H1 (cell line): Measurements from ENCODE around the gene GGT7. TPM values are rescaled to one million over a fixed set of nuclear protein-coding genes. Genes with fewer than 3 reads are reported as not detected.

Experiments
- CTCF ChIA-PET: fragments of 300-600 bp; sonication (Branson Sonifier 250); formaldehyde crosslinking; loops from one replicate; lab custom pipeline; 2021; ENCODE audit not compliant: partially characterized antibody; lab: Charles Lee
- POLR2A ChIA-PET: fragments of 300-600 bp; sonication (Branson Sonifier 250); formaldehyde crosslinking; loops from one replicate; lab custom pipeline; 2021; ENCODE audit warnings: inconsistent platforms; ENCODE audit not compliant: partially characterized antibody; lab: Charles Lee
- DNase-seq, 2 experiments: peaks; one replicate each; pipeline versions ENCODE4 v3.0.0 to v3.0.0-alpha.2; 2010 to 2022; ENCODE audit warnings: low spot score in 2 of 2, low read depth in 1 of 2, mixed read lengths in 1 of 2
- FAIRE-seq: peaks from 2 replicates; lab custom pipeline; 2011; peaks lifted over from hg19 to GRCh38; lab: Jason Lieb, UNC
- H2AFZ ChIP-seq: 2 replicates; pipeline ENCODE4 v1.8.1; 2012; ENCODE audit warnings: low read length, inconsistent platforms
- H2AK5ac ChIP-seq: 2 replicates; pipeline ENCODE4 v1.6.1; 2013; ENCODE audit warnings: low read depth, low read length
- H2BK120ac ChIP-seq: replicated peaks from 2 replicates; pipeline ENCODE3; 2013; ENCODE audit warnings: low read depth, low read length, inconsistent platforms
- H2BK12ac ChIP-seq: 2 replicates; pipeline ENCODE4 v1.6.1; 2013; ENCODE audit warnings: low read depth, low read length
- H2BK15ac ChIP-seq: 2 replicates; pipeline ENCODE4 v1.6.1; 2013; ENCODE audit warnings: low read length
- H2BK20ac ChIP-seq: 2 replicates; pipeline ENCODE4 v1.6.1; 2013; ENCODE audit warnings: low read length
- H2BK5ac ChIP-seq: 2 replicates; pipeline ENCODE4 v1.6.1; 2013; ENCODE audit warnings: low read depth, low read length
- H3K14ac ChIP-seq: 2 replicates; pipeline ENCODE4 v1.6.1; 2013; ENCODE audit warnings: inconsistent platforms; ENCODE audit not compliant: insufficient read length
- H3K18ac ChIP-seq: 2 replicates; pipeline ENCODE4 v1.6.1; 2013; ENCODE audit warnings: low read length; ENCODE audit errors: extremely low read depth
- H3K23ac ChIP-seq: 2 replicates; pipeline ENCODE4 v1.6.1; 2013; ENCODE audit warnings: inconsistent platforms; ENCODE audit not compliant: insufficient read length
- H3K23me2 ChIP-seq: 2 replicates; pipeline ENCODE4 v1.6.1; 2013; ENCODE audit warnings: low read depth, low read length
- H3K27ac ChIP-seq: 2 replicates; pipeline ENCODE4 v1.6.1; 2011; ENCODE audit warnings: low read depth, low read length, inconsistent platforms
- H3K27me3 ChIP-seq, 4 experiments: replicated peaks in 1 of 4; 1 replicate in 1 of 4; 2 replicates in 3 of 4; pipeline versions ENCODE4 v1.6.1 to v1.8.1; 2011 to 2013; ENCODE audit warnings: low read length in 3 of 4, mild to moderate bottlenecking in 3 of 4, inconsistent platforms in 2 of 4, mixed read lengths in 2 of 4, moderate library complexity in 1 of 4; ENCODE audit not compliant: control insufficient read depth in 3 of 4, insufficient read depth in 3 of 4; ENCODE audit errors: extremely low read depth in 1 of 4
- H3K36me3 ChIP-seq, 4 experiments: 2 replicates each; pipeline versions ENCODE4 v1.6.1 to v1.8.1; 2011 to 2013; ENCODE audit warnings: mild to moderate bottlenecking in 4 of 4, low read length in 3 of 4, moderate library complexity in 2 of 4, control low read depth in 1 of 4, inconsistent platforms in 1 of 4; ENCODE audit not compliant: insufficient read depth in 4 of 4, control insufficient read depth in 2 of 4
- H3K4ac ChIP-seq: replicated peaks from 2 replicates; pipeline ENCODE3; 2013; ENCODE audit warnings: low read length, low read depth, mixed read lengths, inconsistent platforms; ENCODE audit not compliant: insufficient read length
- H3K4me1 ChIP-seq, 4 experiments: replicated peaks in 1 of 4; 1 replicate in 1 of 4; 2 replicates in 3 of 4; pipeline versions ENCODE4 v1.6.1 to v1.8.1; 2011 to 2013; ENCODE audit warnings: low read length in 3 of 4, inconsistent platforms in 2 of 4, mixed read lengths in 1 of 4; ENCODE audit not compliant: insufficient read depth in 4 of 4, control insufficient read depth in 3 of 4
- H3K4me2 ChIP-seq, 2 experiments: 2 replicates each; pipeline versions ENCODE4 v1.6.1 to v1.8.1; 2011 to 2013; ENCODE audit warnings: low read depth in 2 of 2, low read length in 2 of 2, control low read depth in 1 of 2, inconsistent platforms in 1 of 2, mild to moderate bottlenecking in 1 of 2; ENCODE audit not compliant: insufficient read depth in 1 of 2
- H3K4me3 ChIP-seq, 4 experiments: fragments of 200-600, 300-600 bp in 1 of 4; sonication (generic), shearing (Covaris generic), sonication (Bioruptor Twin) in 1 of 4; 2 replicates each; pipeline versions ENCODE4 v1.5.1 to v1.8.1; 2011 to 2016; ENCODE audit warnings: low read length in 4 of 4, low read depth in 3 of 4, control low read depth in 2 of 4, inconsistent platforms in 2 of 4, mild to moderate bottlenecking in 2 of 4, mixed read lengths in 1 of 4, moderate library complexity in 1 of 4; ENCODE audit not compliant: insufficient read depth in 2 of 4; ENCODE audit errors: extremely low read depth in 1 of 4
- H3K56ac ChIP-seq: replicated peaks from 2 replicates; pipeline ENCODE3; 2013; ENCODE audit warnings: low read depth, mild to moderate bottlenecking, mixed read lengths, low read length, inconsistent platforms; ENCODE audit not compliant: insufficient read length
- H3K79me1 ChIP-seq: 2 replicates; pipeline ENCODE4 v1.6.1; 2013; ENCODE audit warnings: low read depth, low read length, control low read depth
- H3K79me2 ChIP-seq, 2 experiments: 2 replicates each; pipeline versions ENCODE4 v1.6.1 to v1.8.1; 2012 to 2013; ENCODE audit warnings: low read length in 2 of 2, mild to moderate bottlenecking in 2 of 2, inconsistent platforms in 1 of 2; ENCODE audit not compliant: insufficient read depth in 2 of 2, control insufficient read depth in 1 of 2
- H3K9ac ChIP-seq, 4 experiments: replicated peaks in 1 of 4; 1 replicate in 1 of 4; 2 replicates in 3 of 4; pipeline versions ENCODE4 v1.6.1 to v1.8.1; 2011 to 2013; ENCODE audit warnings: low read depth in 3 of 4, low read length in 3 of 4, control low read depth in 2 of 4, mild to moderate bottlenecking in 2 of 4, moderate library complexity in 2 of 4, inconsistent platforms in 1 of 4; ENCODE audit errors: extremely low read depth in 1 of 4
- H3K9me3 ChIP-seq, 2 experiments: 2 replicates each; pipeline versions ENCODE4 v1.6.1 to v1.8.1; 2012 to 2013; ENCODE audit warnings: mild to moderate bottlenecking in 2 of 2, moderate library complexity in 2 of 2, control low read depth in 1 of 2, inconsistent platforms in 1 of 2, low read depth in 1 of 2, low read length in 1 of 2, mixed read lengths in 1 of 2; ENCODE audit not compliant: insufficient read depth in 2 of 2
- H4K20me1 ChIP-seq, 2 experiments: replicated peaks in 1 of 2; 2 replicates each; pipeline versions ENCODE3 to v1.8.1; 2011 to 2013; ENCODE audit warnings: inconsistent platforms in 2 of 2, low read length in 2 of 2, mild to moderate bottlenecking in 1 of 2; ENCODE audit not compliant: insufficient read depth in 2 of 2, control insufficient read depth in 1 of 2
- H4K5ac ChIP-seq: 2 replicates; pipeline ENCODE4 v1.6.1; 2013; ENCODE audit warnings: low read length, low read depth, mixed read lengths, inconsistent platforms; ENCODE audit not compliant: insufficient read length
- H4K8ac ChIP-seq: 2 replicates; pipeline ENCODE4 v1.8.0; 2013; ENCODE audit warnings: mild to moderate bottlenecking, moderate library complexity, low read length, inconsistent platforms; ENCODE audit not compliant: insufficient read depth; ENCODE audit errors: extremely low read depth
- H4K91ac ChIP-seq: replicated peaks from 2 replicates; pipeline ENCODE3; 2013; ENCODE audit warnings: low read length, mixed read lengths, inconsistent platforms; ENCODE audit not compliant: insufficient read length
- ASH2L ChIP-seq: fragments of 200-600, 300-600 bp; sonication (generic); IDR thresholded peaks from one replicate; pipeline ENCODE4 v1.7.1; 2017; ENCODE audit warnings: low read length
- GABPA ChIP-seq: IDR thresholded peaks from 2 replicates; pipeline ENCODE4 v1.6.1; 2011; ENCODE audit warnings: mild to moderate bottlenecking, low read length, moderate library complexity, borderline replicate concordance; ENCODE audit not compliant: insufficient read depth
- JUN ChIP-seq: IDR thresholded peaks from 2 replicates; pipeline ENCODE4 v1.6.1; 2011; ENCODE audit warnings: low read depth, mild to moderate bottlenecking, improper control_type of control experiment, low read length
- SIN3A ChIP-seq, 2 experiments: IDR thresholded peaks in 1 of 2; conservative IDR thresholded peaks in 1 of 2; 2 replicates each; pipeline ENCODE4 v1.6.1; 2011 to 2012; ENCODE audit warnings: low read length in 2 of 2, improper control_type of control experiment in 1 of 2, low read depth in 1 of 2, mild to moderate bottlenecking in 1 of 2
- SP1 ChIP-seq: IDR thresholded peaks from 2 replicates; pipeline ENCODE4 v1.6.1; 2011; ENCODE audit warnings: low read depth, low read length
- TEAD4 ChIP-seq: IDR thresholded peaks from 2 replicates; pipeline ENCODE4 v1.6.1; 2012; ENCODE audit warnings: low read depth, low read length, inconsistent platforms, mixed read lengths
- WGBS, 2 experiments: shearing (Covaris generic) in 1 of 2; methylation state at CpG; one replicate each; pipeline versions ENCODE4 v1.1.6 to v1.1.7; 2013 to 2015; ENCODE audit warnings: low lambda C conversion rate in 2 of 2, mixed read lengths in 2 of 2, inconsistent platforms in 1 of 2, low coverage in 1 of 2, missing lambda C conversion rate in 1 of 2; ENCODE audit not compliant: insufficient replicate concordance in 2 of 2, insufficient coverage in 1 of 2, insufficient read length in 1 of 2; ENCODE audit errors: extremely low coverage in 1 of 2, missing lambda C conversion rate in 1 of 2; 5-methylcytosine and 5-hydroxymethylcytosine counted together
- polyA plus RNA-seq, 7 experiments: library from polyadenylated mRNA; depleted of rRNA in 3 of 7; stranded (reverse) in 5 of 7; unstranded in 2 of 7; fragments of >200 nt in 5 of 7; fragments of 200-250 nt in 2 of 7; gene quantifications; 1 replicate in 5 of 7; 2 replicates in 1 of 7; 4 replicates in 1 of 7; pipeline versions ENCODE4 v1.2.1 to v1.2.3, GENCODE V29; 2011 to 2013; ENCODE audit warnings: missing spikeins in 2 of 7, mixed read lengths in 2 of 7
- total RNA-seq: library from RNA; stranded (reverse); fragmentation: NEBNext Ultra II Directional; extraction: Animal tissue kit (Norgen Biotek cat#: 25700); gene quantifications from 2 replicates; pipeline ENCODE4 v1.2.1, GENCODE V29; 2021

Gene GGT7
- total and polyA plus RNA-seq, 2 of the 8 experiments (the other 6 are each of a cell fraction or from before 2014, with no cell fraction given): 20.2 to 25.5 TPM

- Histone ChIP-seq H3K36me3 (peaks cover 2 to 20% (median 8%) of the 10 kb centered on the region in 4 experiments; a peak in 5 of 8 replicates), H4K20me1 (no peaks in the 10 kb centered on the region), H3K9me3 (no peaks in the 10 kb centered on the region), H4K91ac (no peak overlapping the region), H2BK5ac (no peak overlapping the region), H4K8ac (no peak overlapping the region), H2BK20ac (no peak overlapping the region), H3K18ac (no peak overlapping the region), H3K27ac (no peak overlapping the region), H3K79me1 (no peaks in the 10 kb centered on the region; the same call in 1 of the 2 replicates), H2BK120ac (no peak overlapping the region), H3K23ac (no peak overlapping the region), H2BK12ac (no peak overlapping the region), H4K5ac (no peak overlapping the region), H3K9ac (no peak overlapping the region), H2BK15ac (no peak overlapping the region), H3K14ac (no peak overlapping the region), H3K79me2 (no peaks in the 10 kb centered on the region), H3K56ac (no peak overlapping the region), H3K23me2 (no peaks in the 10 kb centered on the region), H2AFZ (no peak overlapping the region), H3K4me2 (no peak overlapping the region), H3K27me3 (no peaks in the 10 kb centered on the region), H3K4me3 (no peak overlapping the region), H2AK5ac (no peak overlapping the region), H3K4me1 (no peaks in the 10 kb centered on the region), H3K4ac (no peak overlapping the region)
- ChIA-PET POLR2A (no interaction called here), CTCF (no interaction called here)
- DNase-seq (no peak), FAIRE-seq (no peak)
- 90% methylated on average over 9 of the region's 9 CpGs; no CpG with 5 or more reads in 1 of the 2 experiments for WGBS, 2 experiments
- TF ChIP-seq GABPA (no peak), ASH2L (no peak), SIN3A (conservative IDR thresholded peaks at IDR 0.05 in 1 of 2, IDR thresholded peaks at IDR 0.05 in 1 of 2; ENCODE audit: low read depth in 1 of 2, low read length in 2 of 2) (no peak), TEAD4 (no peak), JUN (no peak), SP1 (no peak)
Measured at GRCh38 chr20:34849778-34850177, 22.9 kb downstream of the GGT7 start.
